ENCODE results near the gene NR3C1.

GRCh38 chr5:143406408-143406807, 2.9 kb upstream of the NR3C1 start:
- TF ChIP-seq KMT2B (CRISPR knock-in tag; IDR thresholded peaks at IDR 0.05) = no peak
- TF ChIP-seq KAT7 (CRISPR knock-in tag; IDR thresholded peaks at IDR 0.05; ENCODE audit: borderline replicate concordance) = no peak
- TF ChIP-seq ZNF644 (CRISPR knock-in tag; IDR thresholded peaks at IDR 0.05; ENCODE audit: low read depth) = no peak
- no peak for TF ChIP-seq DPF2 (CRISPR knock-in tag; IDR thresholded peaks at IDR 0.05; ENCODE audit: borderline replicate concordance, low read depth)
- no peak for TF ChIP-seq ZBTB43 (CRISPR knock-in tag; conservative IDR thresholded peaks at IDR 0.05)
- TF ChIP-seq ZZZ3 (CRISPR knock-in tag; IDR thresholded peaks at IDR 0.05; ENCODE audit: borderline replicate concordance) = no peak
- no peak for TF ChIP-seq RXRA (CRISPR knock-in tag; IDR thresholded peaks at IDR 0.05)

Measured in HepG2 (cell line).